ENCODE results near the gene PI4KB.
"Not testable (repeated sequence)": the region's sequence is repeated elsewhere in the genome, so short reads cannot be mapped to it uniquely, and the experiment has no call there.

PI4KB gene

GRCh38 chr1:151327223-151327902 is at the start of gene PI4KB:
Gene PI4KB, minus strand, starts transcription at chr1:151327416. Its CDS starts 10,935 bp downstream, at chr1:151316481.
- peak; percentile 95 for DNase-seq

GRCh38 chr1:151373196-151373595 is 46.0 kb upstream of the PI4KB start:
- no peak for DNase-seq

- no peak for DNase-seq
These were observed 45.1 kb upstream of the PI4KB start, which contains the start of gene SELENBP1 for GRCh38 chr1:151372058-151372934. Gene SELENBP1, minus strand, starts transcription at chr1:151372705. Its CDS starts 64 bp downstream, at chr1:151372641.

GRCh38 chr1:151371370-151372057 is 44.3 kb upstream of the PI4KB start:
- DNase-seq: no peak

GRCh38 chr1:151370211-151370911 is 43.1 kb upstream of the PI4KB start:
- no peak for DNase-seq

- DNase-seq: no peak
These were observed 42.4 kb upstream of the PI4KB start for GRCh38 chr1:151369621-151370048.

- no peak for DNase-seq
These were observed 42.0 kb upstream of the PI4KB start for GRCh38 chr1:151369302-151369610.

GRCh38 chr1:151368393-151369301 is 41.4 kb upstream of the PI4KB start:
- no peak for DNase-seq

- DNase-seq: no peak
These were observed 40.6 kb upstream of the PI4KB start for GRCh38 chr1:151367658-151368392.

GRCh38 chr1:151364996-151365395 is 37.8 kb upstream of the PI4KB start:
- DNase-seq: no peak

GRCh38 chr1:151362308-151363155 is 35.3 kb upstream of the PI4KB start:
- no peak for DNase-seq

GRCh38 chr1:151361883-151362282 is 34.7 kb upstream of the PI4KB start:
- no peak for DNase-seq

- DNase-seq: no peak
These were observed 29.5 kb upstream of the PI4KB start for GRCh38 chr1:151356696-151357095.

GRCh38 chr1:151352021-151352718 is 25.0 kb upstream of the PI4KB start:
- DNase-seq: no peak

GRCh38 chr1:151350323-151350722 is 23.1 kb upstream of the PI4KB start:
- DNase-seq: not testable (repeated sequence)

- DNase-seq: no peak
These were observed 20.5 kb upstream of the PI4KB start for GRCh38 chr1:151347523-151348246.

- DNase-seq: peak; percentile 93
These were observed 19.7 kb upstream of the PI4KB start, which contains the start of gene RFX5 for GRCh38 chr1:151346769-151347522. Gene RFX5, minus strand, starts transcription at chr1:151347252. Its CDS starts 932 bp downstream, at chr1:151346320.
